Raji (cell line): Measurements from ENCODE around the gene HAT1.

Experiments used
- POLR2A ChIP-seq: IDR thresholded peaks from 2 replicates; pipeline ENCODE4 v1.6.1; 2011; ENCODE audit warnings: low read depth, low read length, control low read depth; ENCODE audit not compliant: insufficient read depth

HAT1 gene

DNA sequence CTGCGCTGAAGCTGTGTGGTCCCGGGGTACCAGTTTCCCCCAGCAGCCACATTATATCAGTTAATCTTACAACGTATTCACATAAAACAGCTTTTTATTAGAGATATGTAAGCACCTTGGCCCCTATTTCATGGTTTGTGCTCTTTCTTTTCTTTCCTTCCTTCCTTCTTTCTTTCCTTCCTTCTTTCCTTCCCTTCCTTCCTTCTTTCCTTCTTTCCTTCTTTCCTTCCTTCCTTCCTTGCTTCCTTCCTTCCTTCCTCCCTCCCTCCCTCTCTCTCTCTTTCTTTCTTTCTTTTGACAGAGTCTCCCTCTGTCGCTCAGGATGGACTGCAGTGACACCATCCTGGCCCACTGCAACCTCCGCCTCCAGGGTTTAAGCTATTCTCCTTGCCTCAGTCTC is 73.8 kb downstream of the HAT1 start:
- TF ChIP-seq POLR2A = no peak

DNA sequence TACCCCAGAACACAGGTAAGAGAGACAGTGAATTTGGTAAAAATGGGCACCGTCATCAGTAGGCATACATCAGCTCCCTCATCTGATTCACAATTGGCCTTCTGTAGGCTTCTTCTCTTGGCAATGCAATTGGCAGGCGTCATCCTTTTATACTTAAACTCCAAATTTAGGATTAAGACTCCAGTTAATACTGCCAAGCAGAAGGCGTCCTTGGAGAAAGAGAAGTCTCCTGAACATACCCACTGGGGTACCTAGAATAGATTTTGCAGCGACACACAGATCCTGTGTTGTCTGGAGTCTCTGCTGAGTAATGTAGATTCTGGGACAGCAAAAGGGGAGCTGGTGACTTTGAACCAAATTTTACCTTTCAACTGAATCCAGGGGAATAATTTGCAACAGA is 76.9 kb downstream of the HAT1 start:
- TF ChIP-seq POLR2A = no peak

DNA sequence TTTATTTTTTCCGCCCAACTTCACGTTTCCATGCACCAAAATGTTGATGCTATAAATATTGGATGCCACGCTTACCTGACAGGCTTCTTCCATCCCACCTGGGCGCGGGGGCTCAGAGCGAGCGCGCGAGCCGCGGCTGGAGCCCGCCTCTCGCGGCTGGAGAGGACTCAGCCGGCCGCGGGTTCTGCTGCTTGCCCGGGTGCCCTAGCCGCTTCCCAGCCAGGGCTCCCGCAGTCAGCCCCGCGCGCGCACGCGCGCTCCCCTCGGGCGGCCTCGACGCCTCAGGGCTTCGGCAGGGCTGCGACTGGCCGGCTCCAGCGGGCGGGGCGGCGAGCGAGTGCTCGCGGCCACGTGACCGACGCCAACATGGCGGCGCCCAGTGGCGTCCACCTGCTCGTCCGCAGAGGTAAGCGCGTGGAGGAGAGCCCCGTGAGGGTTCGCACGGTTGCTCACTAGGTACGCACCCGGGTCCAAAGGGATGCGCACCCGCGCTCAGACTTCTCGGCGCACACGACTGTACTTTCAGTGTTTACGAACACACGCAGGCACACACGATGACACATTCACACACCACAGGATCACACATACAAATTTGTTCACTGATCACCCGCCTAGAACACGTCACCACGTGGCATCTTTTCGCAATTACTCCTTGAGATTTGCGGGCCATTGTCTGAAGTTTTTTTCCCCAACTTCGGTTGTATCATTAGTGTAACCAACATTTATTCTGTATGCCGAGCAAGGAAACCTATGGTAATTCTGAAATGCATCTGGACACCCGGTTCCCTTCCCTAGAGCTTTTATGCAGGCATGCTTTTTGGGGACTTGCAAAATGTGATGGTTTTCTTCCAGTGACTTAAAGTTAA is 77.6 kb downstream of the HAT1 start, which contains the start of gene METAP1D:
Gene METAP1D (plus strand): TSS at position 350 of the 866 bp plus-strand sequence. CDS start 17 bp downstream, at position 367.
- peak; percentile 97 for TF ChIP-seq POLR2A

DNA sequence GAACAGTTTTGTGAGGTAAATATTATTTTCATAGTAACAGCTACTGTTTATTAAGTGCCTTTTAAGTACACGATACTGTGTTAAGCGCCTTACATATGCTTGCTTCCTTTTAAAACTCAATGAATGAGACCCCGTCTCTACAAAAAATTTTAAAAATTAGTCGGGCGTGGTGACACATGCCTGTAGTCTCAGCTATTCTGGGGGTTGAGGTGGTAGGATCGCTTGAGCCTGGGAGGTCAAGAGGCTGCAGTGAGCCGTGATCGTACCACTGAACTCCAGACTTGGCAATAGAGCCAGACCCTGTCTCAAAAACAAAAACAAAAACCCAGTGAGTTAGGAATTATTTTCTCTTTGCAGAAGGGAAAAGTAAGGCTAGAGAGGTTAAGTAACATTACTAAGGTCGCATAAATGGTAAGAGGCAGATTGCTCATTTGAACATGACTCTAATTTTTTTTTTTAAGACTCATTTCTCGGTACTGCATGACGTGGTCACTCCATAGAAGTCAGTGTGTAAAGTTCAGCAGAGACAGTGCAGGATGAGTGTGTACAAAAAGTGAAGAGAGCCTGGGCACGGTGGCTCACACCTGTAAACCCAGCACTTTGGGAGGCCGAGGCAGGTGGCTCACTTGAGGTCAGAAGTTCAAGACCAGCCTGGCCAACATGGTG is 78.6 kb downstream of the HAT1 start:
- no peak for TF ChIP-seq POLR2A

DNA sequence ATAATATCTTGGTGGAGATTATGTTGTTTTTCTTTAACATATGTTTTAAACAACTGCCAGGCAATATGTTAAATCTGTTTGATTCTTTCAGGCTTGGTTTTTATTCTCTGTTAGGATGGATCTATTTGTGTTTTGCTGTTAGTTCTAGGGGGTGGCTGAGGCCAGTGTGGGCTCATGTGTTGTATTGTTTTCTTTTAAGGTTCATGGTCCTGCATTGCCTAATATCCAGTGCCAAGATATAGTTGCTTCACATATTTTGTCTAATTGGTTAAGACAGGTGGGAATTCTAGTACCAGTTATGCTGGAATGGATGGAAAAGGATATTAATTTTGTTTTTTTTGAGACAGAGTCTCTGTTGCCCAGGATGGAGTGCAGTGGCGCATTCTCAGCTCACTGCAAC is 85.1 kb downstream of the HAT1 start:
- no peak for TF ChIP-seq POLR2A

DNA sequence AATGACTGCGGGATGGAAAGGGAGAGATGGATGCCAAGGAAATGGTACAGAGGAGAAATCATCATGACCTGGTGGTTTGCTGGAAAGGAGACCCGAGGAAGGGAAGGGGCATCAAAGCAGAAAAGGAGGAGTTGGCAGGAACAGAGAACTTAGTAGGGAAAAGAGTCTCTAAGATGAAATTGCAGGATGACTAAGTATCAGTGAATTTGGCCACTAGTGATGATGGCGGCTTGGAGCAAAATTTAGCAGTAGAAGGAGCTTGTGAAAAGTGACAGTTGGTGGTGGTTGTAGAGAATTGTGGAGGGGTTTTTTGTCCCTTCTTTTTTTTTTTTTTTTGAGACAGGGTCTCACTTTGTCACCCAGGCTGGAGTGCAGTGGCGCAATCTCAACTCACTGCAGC is 87.6 kb downstream of the HAT1 start:
- TF ChIP-seq POLR2A = no peak

DNA sequence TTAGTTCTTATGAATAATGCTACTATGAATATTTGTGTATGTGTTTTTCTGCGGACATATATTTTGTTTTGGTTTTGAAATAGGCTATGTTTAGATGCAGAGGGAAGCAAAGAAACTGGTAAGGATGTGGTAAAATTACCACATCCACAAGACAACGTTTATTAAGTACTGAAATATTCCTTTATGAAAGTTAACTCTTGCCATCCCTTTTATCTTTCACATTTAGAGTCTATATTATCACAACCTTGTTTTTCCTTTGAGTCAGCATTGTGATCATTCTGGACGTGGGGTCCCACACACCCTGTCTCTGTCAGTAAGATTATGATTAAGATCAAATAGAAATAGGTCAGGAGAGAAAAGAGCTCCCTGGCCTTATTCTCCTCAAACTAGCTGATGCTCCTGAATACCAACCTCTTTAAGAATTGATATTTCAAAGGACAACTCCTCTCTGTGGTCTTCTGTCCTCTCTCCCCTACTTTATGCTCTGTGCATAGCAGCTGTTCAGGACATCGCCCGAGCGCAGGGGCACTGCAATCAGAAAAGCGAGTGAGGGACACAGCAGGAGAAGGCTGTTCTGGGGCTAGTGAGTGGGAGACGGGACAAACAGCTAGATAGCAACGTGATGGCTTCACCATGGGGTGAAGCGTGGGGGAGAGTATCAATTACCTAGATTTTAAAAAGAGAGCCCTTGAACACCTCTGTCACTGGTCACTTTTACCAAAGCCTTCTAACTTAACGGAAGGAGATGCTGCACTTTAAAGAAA is 89.7 kb downstream of the HAT1 start:
- no peak for TF ChIP-seq POLR2A

DNA sequence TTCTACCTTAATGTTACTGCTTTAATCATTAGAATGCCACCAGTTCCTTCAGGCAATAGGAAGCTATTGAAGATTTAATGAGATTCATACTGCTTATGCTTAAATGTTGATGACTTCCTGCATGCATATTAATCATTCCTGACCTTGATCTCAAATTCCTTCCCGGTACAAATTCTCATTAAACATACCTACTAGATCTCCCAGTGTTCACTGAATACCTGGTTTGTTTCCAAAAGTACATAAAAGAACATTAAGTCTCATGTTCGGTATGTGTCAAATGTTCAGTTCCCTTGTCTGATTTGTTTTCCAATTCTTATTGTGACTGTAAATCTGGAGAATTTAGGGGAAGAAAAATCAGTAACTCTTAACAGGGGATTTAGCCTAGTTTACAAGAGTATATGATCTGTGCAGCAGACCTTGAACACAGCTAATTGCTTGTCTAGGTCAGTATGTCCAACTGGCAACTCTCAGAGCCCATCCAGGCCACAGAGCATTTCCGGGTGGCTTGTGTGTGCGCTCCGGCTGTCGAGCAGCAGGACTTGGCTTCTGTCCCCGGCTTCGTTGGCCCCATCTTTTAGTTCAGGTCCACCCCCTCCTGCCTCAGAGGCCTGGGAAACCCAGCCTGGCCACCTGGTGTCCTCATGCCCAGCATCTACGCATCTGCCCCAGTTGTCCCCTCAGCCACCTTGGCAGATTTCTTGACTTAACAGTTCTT is 90.6 kb downstream of the HAT1 start:
- no peak for TF ChIP-seq POLR2A

DNA sequence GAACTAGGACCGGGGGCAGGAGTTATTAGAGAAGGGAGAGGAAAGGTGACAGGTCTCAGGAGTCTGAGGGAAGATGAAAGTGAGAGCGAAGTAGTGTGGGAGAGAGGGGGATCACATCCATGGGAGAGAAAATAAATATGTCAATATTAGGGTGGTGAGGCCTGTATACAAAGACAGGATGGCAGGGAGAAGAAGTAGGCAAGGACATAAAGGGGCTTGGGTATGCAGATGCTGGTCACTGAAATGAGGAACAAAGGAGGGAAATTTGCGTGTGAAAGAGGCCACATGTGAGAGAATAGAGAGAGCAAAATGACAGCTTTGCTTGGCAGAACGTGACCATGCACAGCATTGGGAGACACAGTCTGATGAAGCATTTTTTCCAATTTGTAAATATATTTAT is 91.1 kb downstream of the HAT1 start:
- no peak for TF ChIP-seq POLR2A

DNA sequence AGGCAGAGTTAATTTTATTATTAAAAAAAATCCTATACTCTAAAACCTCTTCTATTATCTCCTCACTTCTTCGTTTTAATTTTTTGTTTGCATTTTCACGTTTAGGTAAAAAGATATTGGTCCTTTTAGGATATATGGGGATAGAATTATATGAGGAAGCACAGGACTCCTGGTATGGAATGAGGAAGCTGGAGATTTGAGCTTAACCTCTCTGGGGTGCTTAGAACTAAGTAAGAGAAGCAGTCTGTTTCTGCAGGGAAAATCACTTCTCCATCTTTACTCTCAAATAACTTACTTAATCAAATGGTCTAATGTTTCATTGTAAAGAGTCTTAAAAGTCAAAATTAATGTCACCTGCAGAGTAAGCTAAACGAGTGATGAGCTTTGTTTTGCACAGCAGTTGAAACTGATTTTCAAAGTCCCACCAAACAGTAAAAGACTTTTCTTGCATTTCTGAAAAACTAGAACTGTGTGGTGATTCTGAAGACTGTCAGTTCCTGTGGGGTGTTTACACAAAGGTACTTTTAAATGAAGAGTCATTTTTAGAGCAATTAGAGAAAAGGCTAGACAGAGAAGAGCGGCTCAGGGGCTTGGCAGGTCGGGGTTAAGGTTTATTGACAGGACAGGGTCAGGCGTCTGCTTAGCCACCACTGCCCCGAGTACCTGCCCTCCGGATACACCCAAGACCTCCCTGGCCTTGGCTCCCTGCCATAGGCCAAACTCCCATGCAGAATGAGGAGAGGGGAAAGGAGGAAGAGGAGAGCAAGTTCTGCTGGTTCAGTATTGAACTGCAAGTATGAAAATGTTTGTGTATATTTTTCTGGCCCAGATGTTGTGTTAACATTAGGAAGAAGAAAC is 99.0 kb downstream of the HAT1 start:
- no peak for TF ChIP-seq POLR2A

DNA sequence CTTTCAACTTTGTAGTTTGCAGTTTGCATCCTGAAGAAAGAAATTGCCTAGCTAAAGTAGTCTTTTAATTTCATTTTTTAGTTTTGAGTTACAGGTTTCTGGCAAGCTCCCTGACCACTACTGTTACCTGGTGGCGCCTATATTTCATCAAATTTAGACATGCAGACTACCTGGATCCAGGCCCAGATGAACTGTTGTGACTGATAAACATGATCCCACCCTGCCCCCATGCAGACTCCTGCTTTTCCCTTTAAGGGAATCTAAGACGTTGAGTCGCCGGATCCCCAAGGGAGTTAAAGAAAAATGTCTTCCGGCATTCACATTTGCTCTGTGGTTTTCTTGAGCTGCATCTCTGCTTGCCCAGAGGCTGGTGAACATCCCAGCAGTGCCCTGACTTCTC is 99.7 kb downstream of the HAT1 start:
- no peak for TF ChIP-seq POLR2A

DNA sequence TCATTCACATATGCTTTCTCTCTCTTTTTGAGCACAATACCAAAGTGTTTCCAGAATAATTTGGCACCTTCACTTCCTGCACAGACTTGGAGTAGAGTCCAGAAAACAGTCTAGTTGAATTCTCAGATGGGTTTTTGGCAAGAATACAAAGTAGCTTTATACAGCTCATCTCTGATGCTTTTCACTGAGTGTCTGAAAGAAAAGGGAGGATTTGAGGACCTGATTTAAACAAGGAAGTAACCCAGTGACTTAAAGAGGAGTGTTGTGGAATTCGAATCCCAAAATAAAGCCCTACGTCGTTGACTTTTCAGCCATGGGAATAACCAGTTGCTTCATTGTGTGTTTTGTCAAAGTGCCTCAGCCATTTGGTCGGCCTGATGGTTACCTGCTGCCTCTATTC is 109.3 kb downstream of the HAT1 start:
- TF ChIP-seq POLR2A = no peak
